GM18868 (cell line): Measurements from ENCODE around the gene ASB12.

Experiments used
- ATAC-seq: cut with Tn5 transposase; IDR thresholded peaks from one replicate; pipeline ENCODE4 v1.9.1; 2021; ENCODE audit warnings: mild to moderate bottlenecking, moderate library complexity; ENCODE audit not compliant: unreplicated experiment

ASB12 gene

DNA sequence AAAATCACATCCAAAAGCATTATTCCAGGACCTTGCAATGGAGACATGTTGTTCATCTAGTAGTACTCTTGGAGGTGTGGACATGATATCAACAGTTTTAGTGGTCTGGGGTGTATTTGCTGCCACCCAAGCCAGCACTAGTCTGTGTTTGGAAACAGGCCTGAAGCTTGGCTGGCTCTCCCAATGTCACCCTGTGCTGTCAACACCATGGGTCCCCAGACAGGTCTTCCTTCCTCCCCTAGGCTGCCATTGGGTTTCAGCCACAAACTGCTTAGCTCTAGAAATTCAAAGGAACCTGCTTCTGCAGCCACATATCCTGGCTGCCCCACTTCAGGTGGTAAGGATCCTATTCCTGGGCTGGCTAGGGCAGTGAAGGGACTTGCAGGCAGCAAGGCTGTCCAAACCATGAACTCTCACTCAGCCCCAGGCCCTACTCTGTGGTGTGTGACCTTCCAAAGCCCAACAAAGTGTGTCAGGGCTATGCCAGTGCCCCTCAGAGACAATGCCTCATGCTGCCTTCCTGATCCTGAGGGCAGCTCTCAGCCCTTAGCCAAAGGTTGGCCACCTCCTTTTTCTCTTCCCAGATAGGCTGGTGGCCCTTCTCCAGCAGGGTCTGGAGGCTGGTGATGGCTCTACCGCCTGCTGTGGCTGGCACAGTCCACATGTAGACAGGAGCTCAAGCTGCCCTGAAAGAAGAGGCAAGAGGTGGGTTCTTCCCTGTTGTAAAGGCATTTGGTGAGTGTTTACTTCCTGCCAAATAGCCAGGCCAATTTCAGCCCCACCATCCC, 43.2 kb downstream of the ASB12 start:
- no peak for ATAC-seq

DNA sequence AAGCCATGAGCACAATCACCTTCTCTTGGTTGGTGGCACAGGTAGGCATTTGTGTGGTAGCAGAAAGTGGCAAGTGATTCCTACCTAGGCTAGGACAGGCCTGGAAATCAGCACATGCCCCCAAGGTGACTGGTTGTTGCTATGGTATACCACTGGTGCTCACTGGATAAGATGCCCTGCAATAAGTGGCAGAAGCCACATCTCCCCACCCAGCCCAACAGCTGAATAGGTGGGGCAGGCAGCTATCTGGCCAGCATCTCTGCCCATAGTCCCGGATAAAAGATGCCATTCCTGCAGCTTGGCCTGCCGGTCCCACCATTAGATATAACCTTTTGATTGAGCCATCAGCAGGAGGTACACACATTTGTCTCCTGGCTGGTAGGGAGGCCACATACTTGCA, 46.0 kb downstream of the ASB12 start:
- no peak for ATAC-seq

- ATAC-seq = no peak
These were observed 48.2 kb downstream of the ASB12 start for GRCh38 chrX:64182208-64182607.

GRCh38 chrX:64176876-64177275, 53.5 kb downstream of the ASB12 start:
- ATAC-seq = no peak
